OCI-LY7 (cell line): Measurements from ENCODE around the gene ASB1.

Experiments used
- EZH2phosphoT487 ChIP-seq: fragments of 200-600 bp; sonication (generic); IDR thresholded peaks from 2 replicates; pipeline ENCODE4 v1.6.1; 2018; ENCODE audit warnings: low read depth, borderline replicate concordance, mild to moderate bottlenecking, mixed run types, antibody characterized with exemption, low read length, moderate library complexity, mixed read lengths
- TF ChIP-seq, protein P1 (sequence below): fragments of 200-600 bp; sonication (generic); conservative IDR thresholded peaks from 2 replicates; pipeline ENCODE4 v1.5.1; 2014; ENCODE audit warnings: mild to moderate bottlenecking, antibody characterized with exemption, low read length, moderate library complexity, mixed read lengths

DNA sequence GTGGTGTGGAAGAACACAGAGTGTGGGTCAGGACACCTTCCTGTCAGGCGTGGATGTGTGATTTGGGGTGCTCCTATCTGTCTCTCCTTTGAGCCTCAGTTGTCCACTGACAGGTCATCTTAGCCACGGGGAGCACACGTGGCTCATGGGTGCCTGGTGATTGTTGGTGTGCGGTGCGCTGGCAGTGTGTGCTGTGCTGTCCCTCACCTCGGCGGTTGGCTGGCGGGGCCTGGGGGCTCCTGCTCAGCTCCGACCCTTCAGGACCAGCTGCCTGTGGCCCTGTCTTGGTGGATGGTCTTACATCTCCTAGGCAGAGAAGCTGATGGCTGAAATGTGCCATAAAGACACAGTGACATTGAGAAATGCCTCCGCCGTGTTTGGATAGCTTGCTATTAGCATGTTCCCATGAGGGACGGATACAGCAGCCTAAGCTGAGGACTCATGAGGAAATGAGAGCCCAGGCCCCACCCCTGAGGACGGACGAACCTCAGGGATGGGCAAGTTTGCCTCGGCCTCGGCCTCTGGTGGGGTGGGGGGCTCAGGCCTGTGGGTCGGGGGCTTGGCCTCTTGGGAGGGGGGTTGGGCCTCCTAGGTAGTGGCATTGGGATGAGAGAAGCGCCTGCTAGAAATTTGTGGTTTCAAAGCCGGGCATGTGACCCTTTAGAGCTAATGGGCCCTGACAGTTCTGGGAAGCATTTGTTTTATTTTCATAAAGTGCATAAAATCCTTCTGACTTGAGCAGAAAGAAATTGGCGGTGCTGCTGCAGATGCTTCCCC is 20.3 kb upstream of the ASB1 start:
- TF ChIP-seq, protein P1, sequence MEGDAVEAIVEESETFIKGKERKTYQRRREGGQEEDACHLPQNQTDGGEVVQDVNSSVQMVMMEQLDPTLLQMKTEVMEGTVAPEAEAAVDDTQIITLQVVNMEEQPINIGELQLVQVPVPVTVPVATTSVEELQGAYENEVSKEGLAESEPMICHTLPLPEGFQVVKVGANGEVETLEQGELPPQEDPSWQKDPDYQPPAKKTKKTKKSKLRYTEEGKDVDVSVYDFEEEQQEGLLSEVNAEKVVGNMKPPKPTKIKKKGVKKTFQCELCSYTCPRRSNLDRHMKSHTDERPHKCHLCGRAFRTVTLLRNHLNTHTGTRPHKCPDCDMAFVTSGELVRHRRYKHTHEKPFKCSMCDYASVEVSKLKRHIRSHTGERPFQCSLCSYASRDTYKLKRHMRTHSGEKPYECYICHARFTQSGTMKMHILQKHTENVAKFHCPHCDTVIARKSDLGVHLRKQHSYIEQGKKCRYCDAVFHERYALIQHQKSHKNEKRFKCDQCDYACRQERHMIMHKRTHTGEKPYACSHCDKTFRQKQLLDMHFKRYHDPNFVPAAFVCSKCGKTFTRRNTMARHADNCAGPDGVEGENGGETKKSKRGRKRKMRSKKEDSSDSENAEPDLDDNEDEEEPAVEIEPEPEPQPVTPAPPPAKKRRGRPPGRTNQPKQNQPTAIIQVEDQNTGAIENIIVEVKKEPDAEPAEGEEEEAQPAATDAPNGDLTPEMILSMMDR, result no peak
- TF ChIP-seq EZH2phosphoT487, result no peak
